Activated T-cell treated with anti-CD3 and anti-CD28 coated beads, Interleukin-2, amount 50 U/mL, for 72 hours (primary cell): Measurements from ENCODE around the gene SDC3. TPM values are rescaled to one million over a fixed set of nuclear protein-coding genes. Genes with fewer than 3 reads are reported as not detected.
A peak's percentile ranks its signal among the peaks of the same experiment; 100 is the strongest.
"Not testable (repeated sequence)": the region's sequence is repeated elsewhere in the genome, so short reads cannot be mapped to it uniquely, and the experiment has no call there.

Source experiments
- ATAC-seq, 2 donors: fragments of 150-1000 bp; cut with Tn5 transposase; replicated peaks in 1 of 2; 2 replicates each; pipeline ENCODE4 v1.10.0; 2021; ENCODE audit warnings: moderate library complexity in 2 of 2, mild to moderate bottlenecking in 1 of 2
- DNase-seq, 2 donors: peaks; one replicate each; pipeline ENCODE4 v3.0.0; 2021 to 2022; ENCODE audit warnings: mixed read lengths in 1 of 2
- H3K27ac Mint-ChIP-seq: one replicate; pipeline ENCODE4 v1.8.0; 2022; ENCODE audit warnings: mild to moderate bottlenecking, moderate library complexity, mixed read lengths
- H3K27me3 Mint-ChIP-seq: one replicate; pipeline ENCODE4 v1.8.0; 2022; ENCODE audit warnings: low read depth, mixed read lengths
- H3K36me3 Mint-ChIP-seq, 2 donors: one replicate each; pipeline ENCODE4 v1.8.0; 2022; ENCODE audit warnings: mixed read lengths in 2 of 2, mild to moderate bottlenecking in 1 of 2; ENCODE audit not compliant: insufficient read depth in 2 of 2
- H3K4me1 Mint-ChIP-seq: one replicate; pipeline ENCODE4 v1.8.0; 2022; ENCODE audit warnings: low read depth, mixed read lengths
- H3K4me3 Mint-ChIP-seq, 2 donors: one replicate each; pipeline ENCODE4 v1.8.0; 2022; ENCODE audit warnings: mild to moderate bottlenecking in 2 of 2, mixed read lengths in 2 of 2, moderate library complexity in 2 of 2
- H3K9me3 Mint-ChIP-seq, 2 donors: one replicate each; pipeline ENCODE4 v1.8.0; 2022; ENCODE audit warnings: mixed read lengths in 2 of 2
- total RNA-seq, 2 donors: library from RNA; stranded (reverse); gene quantifications; one replicate each; pipeline ENCODE4 v1.2.3, GENCODE V29; 2022

The SDC3 gene, protein sequence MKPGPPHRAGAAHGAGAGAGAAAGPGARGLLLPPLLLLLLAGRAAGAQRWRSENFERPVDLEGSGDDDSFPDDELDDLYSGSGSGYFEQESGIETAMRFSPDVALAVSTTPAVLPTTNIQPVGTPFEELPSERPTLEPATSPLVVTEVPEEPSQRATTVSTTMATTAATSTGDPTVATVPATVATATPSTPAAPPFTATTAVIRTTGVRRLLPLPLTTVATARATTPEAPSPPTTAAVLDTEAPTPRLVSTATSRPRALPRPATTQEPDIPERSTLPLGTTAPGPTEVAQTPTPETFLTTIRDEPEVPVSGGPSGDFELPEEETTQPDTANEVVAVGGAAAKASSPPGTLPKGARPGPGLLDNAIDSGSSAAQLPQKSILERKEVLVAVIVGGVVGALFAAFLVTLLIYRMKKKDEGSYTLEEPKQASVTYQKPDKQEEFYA
- under 1 TPM; 0.12 to 0.25 TPM for total RNA-seq

DNA sequence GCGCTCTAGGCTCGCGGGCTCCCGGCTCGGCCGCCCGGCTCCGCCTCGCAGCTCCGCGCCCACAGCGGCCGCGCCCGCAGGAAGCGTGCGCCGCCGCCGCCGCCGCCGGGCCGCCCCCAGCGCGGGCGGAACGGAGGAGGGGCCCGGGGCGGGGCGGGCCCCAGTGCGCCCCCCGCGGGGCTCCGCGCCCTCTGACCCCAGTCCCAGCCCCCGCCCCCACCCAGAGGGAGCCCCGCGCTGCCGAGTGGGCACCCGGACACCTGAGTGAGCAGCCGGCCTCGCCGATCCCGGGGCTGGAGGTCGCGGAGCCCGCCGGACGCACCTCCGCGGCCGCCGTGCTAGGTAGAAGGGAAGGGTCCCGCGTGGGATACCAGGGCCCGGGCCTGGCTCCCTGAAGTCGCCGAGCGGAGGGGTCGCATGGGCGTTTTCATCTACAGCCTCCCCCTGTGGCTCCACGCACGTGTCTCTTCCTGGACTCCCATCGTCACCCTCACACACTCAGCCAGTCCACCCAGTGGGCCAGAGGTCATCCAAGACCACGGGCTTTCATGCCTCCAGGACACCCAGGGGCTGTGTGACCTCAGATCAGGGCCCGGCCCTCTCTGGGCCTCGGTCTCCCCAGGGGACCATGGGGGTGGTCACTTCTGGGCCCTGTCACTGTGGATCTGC lies at the start of gene SDC3:
Gene SDC3, minus strand, starts transcription at position 63 of the 669 bp plus-strand sequence. CDS start 172 bp downstream, outside the sequence.
- H3K27me3 Mint-ChIP-seq: peaks cover 52% of the 10 kb centered on the region
- DNase-seq: peak in 1 of 2 donors; percentile 34
- peak within 1 kb of the TSS; percentile 26 for H3K27ac Mint-ChIP-seq
- ATAC-seq: peak; percentile 74
- H3K4me3 Mint-ChIP-seq: peak within 1 kb of the TSS; percentile 88 to 91
- peaks cover 5% of the 10 kb centered on the region for H3K4me1 Mint-ChIP-seq
- H3K9me3 Mint-ChIP-seq: no peaks in the 10 kb centered on the region
- peaks cover 0 to 3% of the 10 kb centered on the region in 2 donors for H3K36me3 Mint-ChIP-seq

DNA sequence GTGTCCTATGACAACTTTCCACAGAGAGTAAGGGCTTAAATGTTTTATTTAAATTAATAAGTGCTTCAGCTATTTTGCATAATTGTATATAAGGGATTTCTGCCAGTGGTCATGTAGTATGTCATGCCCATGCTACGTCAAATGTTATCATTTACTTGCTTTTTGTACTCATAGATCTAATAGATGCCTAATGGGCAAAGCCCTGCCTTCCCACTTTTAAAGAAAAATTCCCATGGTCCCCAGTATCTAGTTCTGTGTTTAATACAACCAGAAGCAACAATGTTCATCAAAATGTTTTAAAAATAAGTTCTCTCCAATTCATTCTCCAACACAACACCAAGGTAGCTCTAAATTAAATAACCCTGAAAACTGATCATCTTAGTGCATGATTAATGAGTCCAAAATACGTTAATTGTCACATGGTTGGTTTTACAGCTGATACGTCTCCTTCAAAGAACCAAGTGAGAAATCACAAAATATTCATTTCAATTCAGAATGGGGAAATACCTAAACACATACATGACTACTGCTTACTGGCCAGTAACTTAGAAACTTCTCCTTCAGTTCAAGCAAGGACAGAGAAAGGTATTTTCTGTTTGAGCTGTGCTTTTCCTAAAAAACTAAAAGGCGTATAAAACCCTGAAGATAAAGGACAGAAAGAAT lies 49.1 kb upstream of the SDC3 start:
- Mint-ChIP-seq H3K36me3 (peaks cover 8 to 41% of the 10 kb centered on the region in 2 donors), H3K4me3 (peak overlapping the region in 1 of 2 donors; percentile 43), H3K27ac (peak overlapping the region; percentile 82)

DNA sequence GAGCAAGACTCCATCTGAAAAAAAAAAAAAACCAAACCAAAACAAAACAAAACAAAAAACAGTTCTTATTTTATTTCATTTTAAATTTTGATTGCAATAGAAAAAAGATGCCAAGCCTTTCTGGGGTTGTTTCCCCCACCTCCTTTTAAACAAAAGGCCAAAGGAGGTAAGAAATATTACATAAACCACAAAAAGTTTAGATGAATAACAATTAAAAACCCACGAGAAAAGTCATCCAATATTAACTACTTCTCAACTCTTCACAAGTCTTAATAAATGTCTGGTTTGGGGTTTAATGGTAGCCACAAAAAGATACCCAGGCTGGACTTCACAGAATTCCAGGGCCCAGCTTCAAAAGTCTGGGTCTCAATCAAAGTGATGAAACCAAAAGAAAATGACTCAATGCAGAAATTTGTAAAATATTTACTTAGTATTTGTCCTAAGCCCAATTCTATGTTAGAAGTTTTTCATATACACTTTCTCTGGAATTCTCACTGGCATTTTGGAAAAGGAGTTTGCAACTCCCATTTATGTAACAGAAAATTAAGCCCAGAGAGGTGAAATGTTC lies 47.0 kb upstream of the SDC3 start:
- Mint-ChIP-seq H3K4me3 (no peak overlapping the region), H3K27me3 (no peaks in the 10 kb centered on the region), H3K27ac (no peak overlapping the region), H3K9me3 (no peaks in the 10 kb centered on the region), H3K36me3 (peaks cover 14 to 57% of the 10 kb centered on the region in 2 donors), H3K4me1 (peaks cover 23% of the 10 kb centered on the region)
- ATAC-seq (no peak), DNase-seq (no peak)

More for the DNA sequence above, 49.1 kb upstream of the SDC3 start:
- Mint-ChIP-seq H3K9me3 (no peaks in the 10 kb centered on the region), H3K27me3 (no peaks in the 10 kb centered on the region), H3K4me1 (peaks cover 23% of the 10 kb centered on the region)
- DNase-seq (no peak), ATAC-seq (no peak)

DNA sequence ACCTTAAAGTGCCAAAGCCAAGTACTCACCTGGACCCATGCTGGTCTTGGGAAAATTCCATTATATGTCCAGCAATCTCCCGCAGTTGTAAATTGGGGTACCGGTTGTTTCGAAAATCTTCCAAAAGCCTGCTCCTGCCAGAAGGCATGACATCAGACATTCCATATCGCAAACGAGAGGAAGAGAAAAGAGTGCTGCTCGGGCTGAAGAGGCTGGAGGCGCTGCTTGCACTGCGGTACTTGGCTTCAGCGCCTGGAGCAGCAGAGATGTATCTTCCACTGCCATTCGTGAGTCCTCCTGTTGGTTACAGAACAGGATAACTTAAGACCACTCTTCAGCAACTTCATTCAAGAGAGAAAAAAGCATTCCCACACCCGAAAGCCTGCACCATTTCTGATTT lies 45.1 kb upstream of the SDC3 start:
- peaks cover 17 to 51% of the 10 kb centered on the region in 2 donors for H3K36me3 Mint-ChIP-seq

DNA sequence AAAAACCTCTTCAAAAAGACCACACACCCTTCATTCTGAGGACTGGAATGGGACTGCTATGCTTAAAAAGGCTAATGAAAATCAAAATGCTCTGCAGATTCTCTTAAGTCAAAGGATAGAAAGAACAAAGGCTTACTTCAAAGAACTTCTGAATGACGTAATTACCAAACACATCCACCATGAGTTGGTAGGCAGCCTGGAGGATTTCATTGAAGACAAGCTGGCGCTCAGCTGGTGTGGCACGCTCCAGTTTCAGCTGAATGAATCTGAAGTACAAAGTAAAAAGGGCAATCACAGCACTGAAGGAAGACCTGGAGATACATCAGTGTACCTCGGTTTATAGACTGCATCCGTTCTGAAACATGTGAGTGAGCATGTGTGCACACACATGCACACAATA lies 43.5 kb upstream of the SDC3 start:
- Mint-ChIP-seq H3K4me1 (peaks cover 5% of the 10 kb centered on the region), H3K4me3 (no peak overlapping the region), H3K27ac (peak overlapping the region; percentile 83), H3K27me3 (no peaks in the 10 kb centered on the region), H3K36me3 (peaks cover 16 to 55% of the 10 kb centered on the region in 2 donors), H3K9me3 (no peaks in the 10 kb centered on the region)
- peak in 1 of 2 donors; percentile 22 for ATAC-seq
- DNase-seq: no peak

More for the DNA sequence above, 45.1 kb upstream of the SDC3 start:
- ATAC-seq (no peak), DNase-seq (no peak)
- H3K4me1 Mint-ChIP-seq: peaks cover 17% of the 10 kb centered on the region
- H3K27ac Mint-ChIP-seq: no peak overlapping the region
- H3K9me3 Mint-ChIP-seq: no peaks in the 10 kb centered on the region
- H3K27me3 Mint-ChIP-seq: no peaks in the 10 kb centered on the region
- no peak overlapping the region for H3K4me3 Mint-ChIP-seq

DNA sequence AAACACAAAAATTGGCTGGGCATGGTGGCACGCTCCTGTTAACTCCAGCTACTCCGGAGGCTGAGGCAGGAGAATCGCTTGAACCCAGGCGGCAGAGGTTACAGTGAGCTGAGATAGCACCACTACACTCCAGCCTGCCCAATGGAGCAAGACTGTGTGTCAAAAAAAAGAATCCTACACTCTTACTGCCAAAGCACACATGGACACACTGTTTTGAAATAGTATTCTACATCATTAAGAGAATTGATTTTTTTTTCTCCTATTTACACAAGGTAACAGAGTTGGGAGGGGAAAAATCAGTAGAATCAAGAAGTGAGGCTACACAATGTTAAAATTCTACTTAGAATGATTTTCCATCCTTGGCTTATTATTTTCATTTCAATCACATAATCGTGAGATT lies 42.1 kb upstream of the SDC3 start:
- Mint-ChIP-seq H3K4me1 (peaks cover 5% of the 10 kb centered on the region), H3K27me3 (no peaks in the 10 kb centered on the region), H3K4me3 (no peak overlapping the region), H3K27ac (peak overlapping the region; percentile 72), H3K36me3 (peaks cover 16 to 52% of the 10 kb centered on the region in 2 donors), H3K9me3 (no peaks in the 10 kb centered on the region)
- DNase-seq (no peak), ATAC-seq (no peak)

DNA sequence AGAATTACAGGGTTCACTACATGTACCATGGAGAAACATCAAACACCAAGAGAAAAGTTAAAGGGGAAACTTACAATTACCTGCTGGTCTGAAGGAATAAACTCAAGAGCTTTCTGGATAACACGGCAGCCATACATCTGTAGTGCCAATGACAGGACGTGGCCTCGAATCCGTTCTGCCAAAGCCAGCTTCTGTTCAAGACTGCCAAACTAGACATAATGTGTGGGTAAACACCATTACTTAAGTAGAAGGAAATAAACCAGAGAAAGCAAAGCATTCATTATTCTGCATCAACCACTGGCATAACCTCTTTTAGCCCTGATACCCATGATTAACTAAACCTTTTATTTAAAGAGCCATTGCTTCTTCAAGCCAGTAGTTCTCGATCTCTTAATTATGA lies 41.5 kb upstream of the SDC3 start:
- no peak overlapping the region for H3K4me3 Mint-ChIP-seq
- peaks cover 16 to 54% of the 10 kb centered on the region in 2 donors for H3K36me3 Mint-ChIP-seq
- H3K4me1 Mint-ChIP-seq: peaks cover 5% of the 10 kb centered on the region
- no peaks in the 10 kb centered on the region for H3K27me3 Mint-ChIP-seq
- ATAC-seq (no peak), DNase-seq (no peak)
- no peaks in the 10 kb centered on the region for H3K9me3 Mint-ChIP-seq
- no peak overlapping the region for H3K27ac Mint-ChIP-seq

DNA sequence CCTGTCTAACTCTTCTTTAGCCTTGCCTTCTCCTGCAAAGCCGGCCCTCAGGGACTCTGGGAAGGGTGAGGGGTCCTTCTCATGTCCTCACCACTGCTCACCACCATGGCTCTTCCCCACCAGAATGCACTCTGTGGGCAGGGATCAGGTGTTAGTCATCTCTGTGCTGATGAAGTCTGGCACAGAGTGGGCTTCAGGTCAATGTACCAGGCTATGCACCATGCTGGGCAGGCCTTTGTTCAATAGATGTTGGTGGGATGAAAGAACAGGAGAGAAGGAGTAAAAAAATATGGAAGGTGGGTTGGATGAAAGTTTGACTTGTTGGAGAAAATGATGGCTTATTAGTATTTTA lies 40.9 kb upstream of the SDC3 start:
- not testable (repeated sequence) for H3K27me3 Mint-ChIP-seq, ATAC-seq, H3K27ac Mint-ChIP-seq, H3K9me3 Mint-ChIP-seq, DNase-seq, H3K4me1 Mint-ChIP-seq, H3K4me3 Mint-ChIP-seq
- H3K36me3 Mint-ChIP-seq: peaks cover 15 to 52% of the 10 kb centered on the region in 2 donors

DNA sequence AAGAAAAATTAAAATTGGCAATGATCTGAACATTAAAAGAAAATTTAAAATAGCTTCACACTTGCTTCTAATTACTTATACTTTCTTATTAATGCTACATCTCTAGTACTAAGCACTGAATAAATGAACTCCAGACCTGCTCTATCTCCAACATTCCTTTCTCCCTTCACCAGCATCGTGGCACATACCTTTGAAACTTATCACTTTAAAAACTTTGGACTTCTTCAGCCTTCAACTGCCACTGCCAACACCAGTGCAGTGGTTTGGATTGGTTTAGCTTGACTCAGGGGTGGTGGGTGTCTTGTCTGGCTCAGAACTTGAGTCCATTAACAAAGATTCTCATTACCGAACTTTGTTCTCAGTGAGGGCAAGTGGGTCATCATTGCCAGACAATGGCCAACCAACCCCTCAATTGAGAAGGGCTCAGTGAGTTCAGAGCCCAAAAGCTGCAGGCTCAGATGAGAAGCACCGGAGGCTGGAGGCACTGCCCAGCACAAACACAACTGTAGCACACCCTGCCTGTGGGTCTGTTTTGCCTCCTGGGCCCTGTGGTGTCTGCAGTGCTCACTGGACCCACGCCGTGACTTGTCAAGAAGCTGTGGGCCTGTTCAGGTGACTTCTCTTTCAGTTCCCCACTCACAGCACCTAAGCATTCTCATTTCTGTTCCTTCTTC lies 40.4 kb upstream of the SDC3 start:
- not testable (repeated sequence) for DNase-seq, H3K27me3 Mint-ChIP-seq, H3K9me3 Mint-ChIP-seq, ATAC-seq, H3K4me3 Mint-ChIP-seq, H3K4me1 Mint-ChIP-seq
- Mint-ChIP-seq H3K27ac (peak overlapping the region; percentile 20), H3K36me3 (peaks cover 15 to 54% of the 10 kb centered on the region in 2 donors)

DNA sequence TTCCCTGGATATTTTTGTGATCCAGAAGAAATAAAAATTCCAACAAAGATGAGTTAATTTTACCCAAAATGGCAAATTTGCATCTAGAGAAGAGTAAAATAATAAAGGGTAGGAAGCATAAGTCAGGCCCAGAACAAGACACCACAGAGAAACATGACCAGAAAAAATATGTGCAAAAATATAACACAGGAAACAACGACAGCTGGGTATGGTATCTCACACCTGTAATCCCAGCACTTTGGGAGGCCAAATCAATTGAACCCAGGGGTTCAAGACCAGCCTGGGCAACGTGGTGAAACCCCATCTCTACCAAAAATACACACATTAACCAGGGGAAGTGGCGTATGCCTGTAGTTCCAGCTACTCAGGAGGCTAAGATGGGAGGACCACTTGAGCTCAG lies 39.7 kb upstream of the SDC3 start:
- DNase-seq: no peak
- Mint-ChIP-seq H3K4me1 (no peaks in the 10 kb centered on the region), H3K27ac (peak overlapping the region; percentile 72), H3K27me3 (no peaks in the 10 kb centered on the region), H3K4me3 (no peak overlapping the region), H3K36me3 (peaks cover 15 to 53% of the 10 kb centered on the region in 2 donors), H3K9me3 (no peaks in the 10 kb centered on the region)
- no peak for ATAC-seq

DNA sequence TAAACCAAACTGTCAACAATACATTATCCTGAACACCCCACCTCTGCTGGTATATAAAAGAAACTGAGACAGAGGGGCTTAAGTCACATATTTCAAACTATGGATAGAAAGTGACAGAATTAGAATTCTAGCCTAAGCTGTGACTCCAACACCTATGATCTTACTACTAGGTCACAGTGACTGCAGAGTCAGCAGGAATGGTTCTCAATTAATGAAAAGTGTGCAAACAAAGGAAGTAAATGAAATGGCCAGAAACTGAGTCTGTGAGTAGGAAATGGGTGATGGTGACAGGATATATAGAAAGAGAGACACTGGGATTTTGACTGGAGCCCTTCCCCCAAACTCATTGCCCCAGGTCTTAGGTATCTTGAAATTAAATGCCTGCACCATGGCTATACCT lies 38.7 kb upstream of the SDC3 start:
- no peak overlapping the region for H3K4me3 Mint-ChIP-seq
- H3K27ac Mint-ChIP-seq: no peak overlapping the region
- ATAC-seq (no peak), DNase-seq (no peak)
- no peaks in the 10 kb centered on the region for H3K9me3 Mint-ChIP-seq
- H3K36me3 Mint-ChIP-seq: peaks cover 13 to 47% of the 10 kb centered on the region in 2 donors
- H3K27me3 Mint-ChIP-seq: no peaks in the 10 kb centered on the region
- no peaks in the 10 kb centered on the region for H3K4me1 Mint-ChIP-seq

DNA sequence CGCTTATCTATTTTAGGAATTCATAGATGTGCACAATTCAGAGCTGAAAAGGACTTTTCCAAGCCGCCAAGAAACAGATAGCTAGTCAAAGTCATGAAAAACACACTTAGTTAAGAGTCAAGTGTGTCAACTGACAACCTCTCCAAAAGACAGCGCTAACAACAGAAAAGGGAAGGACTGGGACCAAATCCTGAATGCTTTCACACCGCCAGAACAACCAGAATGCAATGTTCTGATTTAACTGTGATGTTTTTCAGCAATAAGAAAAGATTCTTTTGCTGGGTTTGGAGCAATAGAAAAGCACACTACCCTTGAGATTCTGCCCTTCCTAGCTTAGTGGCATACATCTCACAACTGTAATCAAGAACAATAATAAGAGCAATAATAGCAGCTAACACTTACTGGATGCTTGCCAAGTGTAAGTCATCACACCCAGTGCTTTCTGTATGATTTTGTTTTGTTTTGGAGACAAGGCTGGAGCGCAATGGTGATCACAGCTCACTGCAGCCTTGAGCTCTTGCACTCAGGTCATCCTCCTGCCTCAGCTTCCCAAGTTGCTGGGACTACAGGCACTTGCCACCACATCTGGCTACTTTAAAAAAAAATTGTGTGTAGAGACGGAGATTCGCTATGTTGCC lies 33.9 kb upstream of the SDC3 start:
- no peak overlapping the region for H3K27ac Mint-ChIP-seq
- ATAC-seq (no peak), DNase-seq (no peak)
- H3K4me1 Mint-ChIP-seq: no peaks in the 10 kb centered on the region
- H3K9me3 Mint-ChIP-seq: no peaks in the 10 kb centered on the region
- no peaks in the 10 kb centered on the region for H3K27me3 Mint-ChIP-seq
- no peak overlapping the region for H3K4me3 Mint-ChIP-seq
- H3K36me3 Mint-ChIP-seq: peaks cover 3 to 38% of the 10 kb centered on the region in 2 donors
